Measurements from ENCODE around the gene EEIG1.

EEIG1 gene

GRCh38 chr9:127974001-127974768 lies 6.6 kb downstream of the EEIG1 start:
- no peak for DNase-seq

- peak; percentile 19 for DNase-seq
Measured at GRCh38 chr9:127973169-127974000, 7.4 kb downstream of the EEIG1 start.

- no peak for DNase-seq
Measured at GRCh38 chr9:127972236-127972871, 8.4 kb downstream of the EEIG1 start.

- DNase-seq: no peak
Measured at GRCh38 chr9:127971357-127972235, 9.2 kb downstream of the EEIG1 start.

DNA sequence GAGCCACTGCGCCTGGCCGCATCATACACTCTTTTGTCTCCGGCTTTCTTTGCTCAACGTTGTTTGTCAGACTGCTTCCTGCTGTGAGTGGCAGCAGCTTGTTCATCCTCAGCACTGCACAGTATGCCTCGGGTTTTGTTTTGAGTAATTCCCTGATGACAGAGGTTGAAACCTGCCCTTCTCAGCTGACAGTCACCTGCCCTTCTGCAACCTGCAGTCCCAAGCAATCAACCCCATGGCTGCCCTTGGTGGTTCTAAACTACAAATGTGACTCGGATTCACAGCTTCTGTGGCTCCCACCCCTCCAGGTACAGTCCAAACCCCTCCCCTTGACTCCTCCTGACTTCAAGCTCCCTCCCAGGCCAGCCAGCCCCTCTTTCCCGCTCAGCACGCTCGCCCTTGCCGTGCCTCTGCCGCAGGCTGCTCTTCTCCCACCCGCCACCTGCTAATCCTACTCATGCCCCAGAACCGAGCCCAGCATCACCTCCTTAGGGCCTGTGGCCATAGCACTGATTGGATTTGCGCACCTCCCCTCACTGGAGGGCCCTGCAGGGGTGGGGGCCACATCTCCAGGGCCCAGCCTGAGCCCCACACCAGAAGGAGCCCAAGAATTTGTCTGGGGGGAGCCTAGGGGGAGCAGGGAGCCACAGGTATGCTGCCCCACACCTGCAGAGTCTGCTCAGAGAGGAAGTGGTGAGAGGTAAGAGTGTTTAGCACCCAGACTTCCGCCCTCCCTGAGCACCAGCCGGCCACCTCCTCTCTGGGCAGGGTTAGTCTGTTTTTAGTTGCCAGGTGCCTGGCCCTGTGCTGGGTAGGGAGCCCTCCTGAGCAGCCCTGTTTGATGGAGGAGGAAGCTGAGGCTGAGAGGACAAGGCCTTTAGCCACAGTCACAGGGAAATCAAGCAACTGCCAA lies 10.1 kb downstream of the EEIG1 start:
- peak; percentile 96 for DNase-seq

DNA sequence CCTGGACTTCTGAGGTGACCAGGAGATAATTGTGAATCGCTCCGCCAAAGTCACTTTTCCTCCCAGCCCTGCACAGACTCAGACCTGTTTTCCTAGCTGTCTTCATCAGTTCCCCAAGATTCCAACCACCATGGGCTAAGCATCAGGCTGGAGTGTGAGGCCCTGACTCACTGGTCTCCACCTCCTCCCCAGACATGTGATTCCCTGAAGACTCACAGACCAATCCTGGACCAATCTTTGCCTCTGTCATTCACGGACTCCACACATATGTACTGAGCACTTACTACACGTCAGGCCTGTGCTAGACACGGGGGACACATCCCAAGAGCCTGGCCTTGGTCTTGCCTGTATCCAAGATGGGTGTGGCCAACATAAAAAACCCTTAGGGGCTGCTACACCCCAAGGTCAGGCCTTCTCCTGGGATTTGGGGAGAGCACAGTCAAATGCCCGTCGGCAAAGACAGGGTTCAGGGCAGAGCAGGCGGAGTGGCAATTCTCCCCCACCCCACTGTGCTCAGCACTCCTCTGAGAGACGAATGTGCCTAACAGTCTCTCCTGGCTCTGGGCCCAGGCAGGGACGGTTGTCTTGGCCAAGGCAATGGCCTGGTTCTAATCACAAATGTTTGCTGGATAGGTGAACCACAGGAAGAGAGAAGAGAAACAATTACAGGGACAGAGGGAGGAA lies 11.9 kb downstream of the EEIG1 start:
- peak; percentile 28 for DNase-seq

DNA sequence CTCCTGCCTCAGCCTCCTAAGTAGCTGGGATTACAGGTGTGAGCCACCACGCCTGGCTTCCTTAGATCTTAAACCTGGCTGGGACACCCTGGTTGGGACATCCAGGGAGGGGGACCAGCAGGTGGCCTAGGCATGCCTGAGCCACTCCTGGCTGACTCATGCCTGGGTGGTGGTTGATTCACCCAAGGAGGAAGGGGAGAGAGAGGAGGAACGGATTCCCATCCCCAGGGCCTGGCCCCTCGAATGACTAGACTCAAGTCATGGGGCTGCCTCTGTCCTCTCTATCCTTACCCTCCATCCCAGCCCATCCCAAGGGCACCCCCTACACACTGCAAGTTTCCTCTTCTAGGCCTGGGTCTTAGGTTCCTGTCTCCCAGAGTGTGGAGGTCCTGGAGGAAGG lies 12.7 kb downstream of the EEIG1 start:
- DNase-seq: no peak

DNA sequence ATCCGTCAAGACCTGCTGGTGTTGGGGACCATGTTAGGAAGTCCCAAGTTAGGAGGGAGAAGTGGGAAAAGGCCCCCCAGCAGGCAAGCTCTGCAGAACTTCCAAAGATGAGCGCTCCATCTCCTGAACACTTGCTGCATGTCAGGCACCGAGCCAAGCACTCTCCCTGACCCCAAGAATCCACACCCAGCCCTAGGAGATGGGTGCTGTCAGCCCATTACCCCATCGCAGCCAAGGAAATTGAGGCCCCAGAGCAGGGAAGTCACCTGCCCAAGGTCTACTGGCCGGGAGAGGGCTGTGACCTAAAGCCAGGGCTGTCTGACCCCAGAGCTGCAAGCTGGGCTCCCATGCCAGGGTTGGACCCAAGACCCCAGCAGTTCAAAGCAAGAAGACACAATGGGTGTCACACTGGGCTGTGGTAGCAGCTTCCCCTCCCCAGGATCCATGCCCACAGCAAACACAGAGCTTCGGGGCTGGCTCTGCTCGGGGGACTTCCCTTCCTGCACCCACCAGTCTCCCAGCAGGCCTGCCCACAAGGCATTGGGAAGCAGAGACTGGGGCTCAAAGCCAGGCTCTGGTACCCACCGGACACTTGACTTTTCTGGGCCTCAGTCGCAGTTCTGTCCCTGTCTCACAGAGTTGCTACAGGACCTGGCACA lies 13.5 kb downstream of the EEIG1 start:
- no peak for DNase-seq

DNA sequence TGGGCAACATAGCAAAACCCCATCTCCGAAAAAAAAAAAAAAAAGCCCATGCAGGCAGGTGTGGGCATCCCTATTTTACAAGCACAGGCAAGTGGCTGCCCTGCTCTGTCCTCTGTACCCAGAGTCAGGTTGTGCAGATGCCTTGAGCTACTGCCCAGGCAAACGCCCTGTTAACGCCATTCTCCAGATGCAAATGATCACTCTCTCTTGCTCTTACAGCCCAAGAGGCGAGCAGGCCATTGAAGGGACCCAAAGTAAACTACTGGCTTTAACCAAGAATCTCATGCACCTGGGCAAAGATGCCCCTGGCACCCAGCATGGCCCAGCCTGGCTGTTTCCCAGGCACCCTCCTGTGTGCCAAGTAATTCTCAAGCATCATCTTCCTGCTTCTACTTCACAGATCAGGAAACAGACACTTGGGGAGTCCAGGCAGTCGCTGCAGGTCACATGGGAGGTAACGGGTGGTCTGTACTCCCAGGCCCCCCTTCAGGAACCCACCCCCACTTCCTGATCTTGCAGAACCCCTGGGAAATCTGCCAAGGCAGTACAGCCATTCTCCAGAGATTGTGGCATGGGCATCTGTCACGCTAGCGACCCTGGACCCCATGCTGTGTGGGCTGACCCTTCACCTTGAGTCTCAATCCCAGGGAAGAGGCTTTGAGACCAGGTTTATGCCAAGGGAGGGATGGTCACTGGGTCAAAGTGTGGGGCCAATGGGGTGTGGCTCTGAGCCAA lies 14.2 kb downstream of the EEIG1 start:
- no peak for DNase-seq

DNA sequence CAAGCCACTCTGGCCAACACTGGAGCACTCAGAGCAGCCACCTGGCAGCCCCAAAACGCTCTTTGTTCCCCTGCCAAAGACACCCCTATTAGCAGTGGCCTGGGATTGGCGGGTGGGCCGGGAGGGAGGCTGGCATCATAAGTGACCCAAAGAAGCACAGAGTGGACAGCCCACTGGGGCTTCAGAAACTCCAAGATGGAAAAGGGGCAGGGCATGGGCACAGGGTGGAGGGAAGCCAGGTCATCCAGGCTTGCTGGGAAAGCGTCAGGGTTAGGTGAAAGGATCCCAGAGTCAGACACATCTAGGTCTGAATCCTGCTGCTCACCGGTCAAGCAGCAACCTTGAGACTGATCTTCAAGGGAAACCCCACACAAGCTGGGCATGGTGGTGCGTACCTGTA lies 14.8 kb downstream of the EEIG1 start:
- DNase-seq: no peak

- DNase-seq: no peak
Measured at GRCh38 chr9:127963359-127964064, 17.3 kb downstream of the EEIG1 start.

DNA sequence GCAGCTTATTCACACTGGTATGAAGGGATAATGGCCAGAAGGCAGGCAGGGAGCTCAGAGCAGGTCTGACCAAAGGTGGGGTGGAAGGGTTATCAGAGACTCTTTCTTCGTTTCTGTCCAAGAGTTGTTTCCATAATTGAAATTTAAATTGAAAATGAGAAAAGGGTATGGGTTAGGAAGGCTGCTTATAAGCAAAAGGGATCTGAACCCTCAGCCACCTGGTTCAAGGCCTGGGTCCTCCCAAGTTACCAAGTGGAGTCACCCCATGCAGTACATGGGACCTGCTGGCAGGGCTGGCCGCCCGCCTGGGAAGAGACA lies 17.8 kb downstream of the EEIG1 start:
- no peak for DNase-seq

DNA sequence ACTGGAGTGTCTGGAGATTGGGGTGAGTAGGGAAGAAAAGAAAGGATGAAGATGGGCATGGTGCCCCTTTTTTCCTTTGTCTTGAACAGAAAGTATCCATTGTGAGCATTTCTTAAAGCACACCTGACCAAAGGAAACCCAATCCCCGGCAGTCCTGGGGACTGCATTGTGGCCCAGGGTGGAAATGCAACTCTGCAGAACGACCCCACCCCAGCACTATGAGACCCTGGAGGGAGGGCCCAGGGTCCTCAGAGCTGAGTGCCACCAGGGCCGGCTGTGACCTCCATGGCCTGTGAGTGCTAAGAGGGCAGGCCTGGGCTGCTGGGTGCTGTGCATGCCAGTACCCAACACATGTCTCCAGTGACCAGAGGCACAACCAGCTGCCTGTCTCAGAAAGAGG lies 18.5 kb downstream of the EEIG1 start:
- DNase-seq: no peak

DNA sequence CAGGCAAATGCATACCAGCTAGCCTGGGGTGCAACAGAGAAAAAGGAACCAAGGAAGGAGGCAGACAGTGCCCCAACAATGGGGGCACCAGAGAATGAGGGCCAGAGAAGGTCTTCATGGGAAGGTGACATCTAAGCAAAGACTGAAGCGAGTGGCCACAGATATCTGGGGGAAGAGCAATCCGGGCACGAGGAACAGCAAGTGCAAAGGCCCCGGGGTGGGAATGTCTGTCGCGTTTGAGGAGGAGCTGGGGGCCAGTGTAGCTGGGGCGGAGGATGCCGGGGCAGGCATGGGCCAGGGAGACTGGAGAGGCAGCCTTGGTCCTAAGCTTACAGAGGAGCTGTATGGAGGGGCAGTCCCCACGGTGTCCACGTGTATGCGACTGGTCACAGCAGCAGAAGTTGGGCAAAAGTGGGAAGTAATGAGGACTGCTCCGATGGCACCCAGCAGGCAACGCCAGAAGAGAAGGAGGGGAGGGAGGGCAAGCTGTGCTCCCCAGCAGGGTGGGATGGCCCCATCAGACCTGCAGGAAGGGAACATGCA lies 19.1 kb downstream of the EEIG1 start:
- no peak for DNase-seq

DNA sequence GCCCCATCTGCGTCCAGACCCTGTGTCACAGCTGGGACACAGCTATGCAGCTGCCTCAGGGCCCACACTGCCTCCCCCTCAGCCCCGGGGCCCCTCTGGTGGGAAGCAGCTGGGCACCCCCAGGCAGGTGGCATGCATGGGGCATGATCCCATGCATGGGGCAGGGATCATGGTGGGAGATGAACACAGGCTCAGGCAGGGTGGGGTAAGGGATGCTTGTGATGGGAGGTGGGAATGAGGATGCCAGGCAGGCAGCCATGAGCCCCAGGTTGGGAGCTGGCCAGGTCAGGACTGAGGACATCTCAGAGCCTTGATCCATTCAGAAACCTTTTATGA lies 19.7 kb downstream of the EEIG1 start:
- DNase-seq: no peak

DNA sequence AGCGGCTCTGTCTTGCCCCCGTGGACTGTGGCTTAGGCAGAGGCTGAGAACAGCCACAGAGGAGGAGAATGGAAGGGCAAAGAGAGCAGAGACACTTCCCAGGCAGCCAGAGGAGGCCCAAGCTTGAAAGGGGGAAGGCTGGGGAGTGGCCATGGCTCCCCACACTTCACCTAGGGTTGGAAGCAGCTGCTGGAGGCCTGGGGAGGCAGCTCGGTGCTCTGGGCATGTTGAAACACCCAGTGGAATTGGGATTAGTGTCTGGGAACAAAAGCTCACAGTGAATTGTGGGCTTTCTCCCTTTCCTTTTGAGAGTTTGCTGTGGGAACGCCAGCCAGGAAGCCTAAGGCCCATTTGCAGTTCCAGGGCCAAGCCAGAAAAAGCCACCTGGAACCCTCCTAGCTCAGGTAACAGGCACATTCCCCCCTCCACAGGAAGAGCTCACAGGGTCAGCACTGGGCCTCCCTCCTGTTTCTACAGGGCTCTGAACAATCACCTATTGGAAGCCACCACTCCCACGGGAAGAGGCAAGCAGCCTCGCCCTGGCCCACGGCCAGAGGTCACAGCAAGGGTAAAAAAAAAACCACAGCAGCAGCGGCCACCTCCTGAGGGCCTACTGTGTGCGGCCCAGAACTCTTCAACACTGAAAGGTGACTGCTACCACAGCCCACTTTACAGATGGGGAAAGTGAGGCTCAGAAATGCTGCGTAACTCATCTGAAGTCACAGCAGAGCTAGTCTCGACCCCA lies 20.2 kb downstream of the EEIG1 start:
- peak; percentile 72 for DNase-seq

- no peak for DNase-seq
Measured at GRCh38 chr9:127959841-127960409, 20.9 kb downstream of the EEIG1 start.

GRCh38 chr9:127959398-127959797 lies 21.4 kb downstream of the EEIG1 start:
- no peak for DNase-seq
